Suprapubic skin (tissue), 4 donors: ENCODE data around the gene GRID2IP. TPM values are rescaled to one million over a fixed set of nuclear protein-coding genes. Genes with fewer than 3 reads are reported as not detected.

Experiments used
- DNase-seq, 2 donors: peaks; one replicate each; pipeline ENCODE4 v3.0.0-alpha.2; 2019; ENCODE audit warnings: low spot score in 2 of 2
- H3K27ac ChIP-seq: fragments of 200-600 bp; sonication (generic); one replicate; pipeline ENCODE4 v1.5.1; 2019
- H3K27me3 ChIP-seq: fragments of 200-600 bp; sonication (generic); one replicate; pipeline ENCODE4 v1.5.1; 2019
- H3K36me3 ChIP-seq: fragments of 200-600 bp; sonication (generic); one replicate; pipeline ENCODE4 v1.5.1; 2019
- H3K4me1 ChIP-seq: fragments of 200-600 bp; sonication (generic); one replicate; pipeline ENCODE4 v1.5.1; 2019
- H3K4me3 ChIP-seq: fragments of 200-600 bp; sonication (generic); one replicate; pipeline ENCODE4 v1.5.1; 2019; ENCODE audit warnings: mild to moderate bottlenecking
- H3K9me3 ChIP-seq: fragments of 200-600 bp; sonication (generic); one replicate; pipeline ENCODE4 v1.5.1; 2019
- CTCF ChIP-seq, 2 donors: fragments of 200-600 bp in 1 of 2; fragments of 450-650 bp in 1 of 2; sonication (generic) in 1 of 2; IDR thresholded peaks; one replicate each; pipeline ENCODE4 v1.5.1; 2016 to 2019; ENCODE audit warnings: antibody characterized with exemption in 2 of 2, mild to moderate bottlenecking in 1 of 2, moderate library complexity in 1 of 2
- EP300 ChIP-seq: sonication (generic); formaldehyde crosslinking; IDR thresholded peaks from one replicate; pipeline ENCODE4 v1.6.1; 2017; ENCODE audit warnings: antibody characterized with exemption
- POLR2A ChIP-seq, 2 donors: fragments of 450-650 bp; IDR thresholded peaks; one replicate each; pipeline ENCODE4 v1.6.1; 2017; ENCODE audit warnings: antibody characterized with exemption in 2 of 2, mild to moderate bottlenecking in 2 of 2, moderate library complexity in 2 of 2
- POLR2AphosphoS5 ChIP-seq, 3 donors: sonication (generic); formaldehyde crosslinking; IDR thresholded peaks; one replicate each; pipeline ENCODE4 v1.6.1; 2017; ENCODE audit warnings: antibody characterized with exemption in 3 of 3
- WGBS: methylation state at CpG from one replicate; pipeline ENCODE4 v1.1.5; 2018; 5-methylcytosine and 5-hydroxymethylcytosine counted together
- total RNA-seq, 4 donors: library from RNA; depleted of rRNA; stranded (reverse); fragments of >200 nt; gene quantifications; one replicate each; pipeline ENCODE4 v1.1.0, GENCODE V29; 2016

Gene GRID2IP
- total RNA-seq, 4 donors from 2014 or later, result 0.16 to 1.0 (median 0.62) TPM

GRCh38 chr7:6526997-6527378, 24.3 kb downstream of the GRID2IP start:
- peaks cover 22% of the 10 kb centered on the region for H3K4me1 ChIP-seq
- no peak for TF ChIP-seq POLR2AphosphoS5 (IDR thresholded peaks at IDR 0.05)
- TF ChIP-seq CTCF (IDR thresholded peaks at IDR 0.05), result no peak
- TF ChIP-seq EP300, result no peak
- no peak for TF ChIP-seq POLR2A (IDR thresholded peaks at IDR 0.05)
- no peaks in the 10 kb centered on the region for H3K9me3 ChIP-seq
- H3K27me3 ChIP-seq, result peaks cover 83% of the 10 kb centered on the region
- H3K4me3 ChIP-seq, result peak overlapping the region; percentile 46
- no peaks in the 10 kb centered on the region for H3K36me3 ChIP-seq
- WGBS, result 53% methylated on average over 5 of the region's 12 CpGs
- H3K27ac ChIP-seq, result no peak overlapping the region
- DNase-seq, result no peak

GRCh38 chr7:6520163-6520981, 30.9 kb downstream of the GRID2IP start:
- peaks cover 5% of the 10 kb centered on the region for H3K4me1 ChIP-seq
- no peak for DNase-seq
- 75% methylated on average over 13 of the region's 24 CpGs for WGBS
- H3K36me3 ChIP-seq, result no peaks in the 10 kb centered on the region
- peaks cover 38% of the 10 kb centered on the region for H3K27me3 ChIP-seq
- no peak overlapping the region for H3K27ac ChIP-seq
- no peak for TF ChIP-seq CTCF (IDR thresholded peaks at IDR 0.05)
- TF ChIP-seq EP300, result no peak
- TF ChIP-seq POLR2AphosphoS5 (IDR thresholded peaks at IDR 0.05), result no peak
- TF ChIP-seq POLR2A (IDR thresholded peaks at IDR 0.05), result no peak
- H3K9me3 ChIP-seq, result no peaks in the 10 kb centered on the region
- no peak overlapping the region for H3K4me3 ChIP-seq

GRCh38 chr7:6516387-6516983, 34.8 kb downstream of the GRID2IP start:
- DNase-seq, result peak; percentile 80 to 87
- WGBS, result 17% methylated on average over 17 of the region's 17 CpGs
- Histone ChIP-seq H3K27ac (no peak overlapping the region), H3K4me1 (peaks cover 5% of the 10 kb centered on the region), H3K4me3 (no peak overlapping the region), H3K9me3 (no peaks in the 10 kb centered on the region), H3K27me3 (peaks cover 15% of the 10 kb centered on the region), H3K36me3 (no peaks in the 10 kb centered on the region)
- TF ChIP-seq EP300, result no peak
- no peak for TF ChIP-seq POLR2AphosphoS5 (IDR thresholded peaks at IDR 0.05)
- TF ChIP-seq CTCF (IDR thresholded peaks at IDR 0.05), result peak; percentile 83

GRCh38 chr7:6513541-6513940, 37.7 kb downstream of the GRID2IP start:
- H3K27ac ChIP-seq, result no peak overlapping the region
- WGBS, result 89% methylated on average over 12 of the region's 12 CpGs
- H3K27me3 ChIP-seq, result no peaks in the 10 kb centered on the region
- no peak overlapping the region for H3K4me3 ChIP-seq
- H3K4me1 ChIP-seq, result peaks cover 5% of the 10 kb centered on the region
- H3K36me3 ChIP-seq, result no peaks in the 10 kb centered on the region
- TF ChIP-seq EP300, result no peak
- TF ChIP-seq CTCF (IDR thresholded peaks at IDR 0.05), result no peak
- no peak for TF ChIP-seq POLR2AphosphoS5 (IDR thresholded peaks at IDR 0.05)
- no peak for TF ChIP-seq POLR2A (IDR thresholded peaks at IDR 0.05)
- no peaks in the 10 kb centered on the region for H3K9me3 ChIP-seq
- no peak for DNase-seq

- H3K4me3 ChIP-seq, result no peak overlapping the region
- peaks cover 5% of the 10 kb centered on the region for H3K4me1 ChIP-seq
- DNase-seq, result no peak
- 86% methylated on average over 6 of the region's 6 CpGs for WGBS
- no peaks in the 10 kb centered on the region for H3K9me3 ChIP-seq
- no peaks in the 10 kb centered on the region for H3K36me3 ChIP-seq
- no peak for TF ChIP-seq POLR2AphosphoS5 (IDR thresholded peaks at IDR 0.05)
- TF ChIP-seq POLR2A (IDR thresholded peaks at IDR 0.05), result no peak
- TF ChIP-seq CTCF (IDR thresholded peaks at IDR 0.05), result no peak
- TF ChIP-seq EP300, result no peak
- H3K27me3 ChIP-seq, result no peaks in the 10 kb centered on the region
- no peak overlapping the region for H3K27ac ChIP-seq
Observed at GRCh38 chr7:6512892-6513291, 38.4 kb downstream of the GRID2IP start.
